Activated CD8-positive, alpha-beta T cell treated with anti-CD3 and anti-CD28 coated beads for 36 hours (primary cell): Measurements from ENCODE around the gene AADACL4. TPM values are rescaled to one million over a fixed set of nuclear protein-coding genes. Genes with fewer than 3 reads are reported as not detected.

ENCODE experiments used
- ATAC-seq: fragments of 200-7000 bp; cut with Tn5 transposase; one replicate; pipeline ENCODE4 v1.10.0; 2021; ENCODE audit warnings: mild to moderate bottlenecking, moderate library complexity
- CTCF ChIA-PET: fragments of 350-600 bp; sonication (Branson Sonifier 250); formaldehyde crosslinking; loops from one replicate; lab custom pipeline; 2021; ENCODE audit warnings: antibody characterized with exemption; lab: Charles Lee
- POLR2A ChIA-PET: fragments of 350-600 bp; sonication (Branson Sonifier 250); formaldehyde crosslinking; loops from one replicate; lab custom pipeline; 2021; ENCODE audit warnings: antibody characterized with exemption; lab: Charles Lee
- DNase-seq: peaks from one replicate; pipeline ENCODE4 v3.0.0-alpha.2; 2020
- H3K27ac Mint-ChIP-seq: one replicate; pipeline ENCODE4 v1.8.0; 2021; ENCODE audit warnings: mild to moderate bottlenecking, mixed read lengths
- H3K27me3 Mint-ChIP-seq: one replicate; pipeline ENCODE4 v1.8.0; 2021; ENCODE audit warnings: mixed read lengths
- H3K36me3 Mint-ChIP-seq: one replicate; pipeline ENCODE4 v1.8.0; 2021; ENCODE audit warnings: low read depth, mixed read lengths
- H3K4me1 Mint-ChIP-seq: one replicate; pipeline ENCODE4 v1.8.0; 2021; ENCODE audit warnings: low read depth, mixed read lengths
- H3K4me3 Mint-ChIP-seq: one replicate; pipeline ENCODE4 v1.8.0; 2021; ENCODE audit warnings: mild to moderate bottlenecking, moderate library complexity, mixed read lengths
- H3K9me3 Mint-ChIP-seq: one replicate; pipeline ENCODE4 v1.8.0; 2021; ENCODE audit warnings: mixed read lengths
- intact Hi-C: fragments of 100-400 bp; cut with micrococcal nuclease; formaldehyde crosslinking; loops from one replicate; pipeline ENCODE4 v1.10.0; 2022
- total RNA-seq, 2 experiments: library from RNA; stranded (reverse); gene quantifications; one replicate each; pipeline ENCODE4 v1.2.3, GENCODE V29; 2021
- TF ChIP-seq, protein P1 (sequence below): fragments of 200-600 bp; IDR thresholded peaks from one replicate; pipeline ENCODE4 v1.8.0; 2022; ENCODE audit warnings: antibody characterized with exemption, mild to moderate bottlenecking

Gene AADACL4
- total RNA-seq: not detected

DNA sequence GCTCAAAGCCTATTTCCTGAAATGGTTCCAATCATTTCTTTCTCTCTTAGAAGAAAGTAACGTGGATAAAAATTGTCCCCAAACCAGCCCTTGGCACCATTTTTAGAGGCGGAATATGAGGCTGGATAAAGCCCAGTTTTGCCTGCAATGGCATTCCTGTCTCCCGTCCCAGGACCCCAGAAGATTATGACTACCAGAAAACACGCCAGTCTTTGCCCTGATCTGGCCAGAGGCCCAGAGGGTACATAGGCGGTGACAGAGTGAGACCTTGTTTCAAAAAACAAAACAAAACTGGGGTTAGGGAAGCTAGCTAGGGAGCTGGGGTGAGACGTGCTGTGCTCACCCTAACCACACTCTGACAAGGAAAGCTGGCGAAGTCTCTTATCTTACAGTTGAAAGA lies at the start of gene AADACL4:
AADACL4 (plus strand) TSS at position 301 of the 400 bp plus-strand sequence. CDS start 462 bp downstream, outside the sequence.
- Mint-ChIP-seq H3K36me3 (peaks cover 2% of the 10 kb centered on the region), H3K4me3 (no peak within 1 kb of the TSS), H3K4me1 (no peaks in the 10 kb centered on the region), H3K27ac (no peak within 1 kb of the TSS), H3K9me3 (peaks cover 21% of the 10 kb centered on the region), H3K27me3 (peaks cover 2% of the 10 kb centered on the region)
- ATAC-seq (no peak), DNase-seq (no peak)
- CTCF ChIA-PET: interaction anchor here (1.1 kb wide), 1 partner anchor 15 kb away, joined by 8 read pairs; no protein-coding TSS in a partner anchor
- POLR2A ChIA-PET: no interaction called here
- intact Hi-C loops: no loop called here
- TF ChIP-seq, protein P1, sequence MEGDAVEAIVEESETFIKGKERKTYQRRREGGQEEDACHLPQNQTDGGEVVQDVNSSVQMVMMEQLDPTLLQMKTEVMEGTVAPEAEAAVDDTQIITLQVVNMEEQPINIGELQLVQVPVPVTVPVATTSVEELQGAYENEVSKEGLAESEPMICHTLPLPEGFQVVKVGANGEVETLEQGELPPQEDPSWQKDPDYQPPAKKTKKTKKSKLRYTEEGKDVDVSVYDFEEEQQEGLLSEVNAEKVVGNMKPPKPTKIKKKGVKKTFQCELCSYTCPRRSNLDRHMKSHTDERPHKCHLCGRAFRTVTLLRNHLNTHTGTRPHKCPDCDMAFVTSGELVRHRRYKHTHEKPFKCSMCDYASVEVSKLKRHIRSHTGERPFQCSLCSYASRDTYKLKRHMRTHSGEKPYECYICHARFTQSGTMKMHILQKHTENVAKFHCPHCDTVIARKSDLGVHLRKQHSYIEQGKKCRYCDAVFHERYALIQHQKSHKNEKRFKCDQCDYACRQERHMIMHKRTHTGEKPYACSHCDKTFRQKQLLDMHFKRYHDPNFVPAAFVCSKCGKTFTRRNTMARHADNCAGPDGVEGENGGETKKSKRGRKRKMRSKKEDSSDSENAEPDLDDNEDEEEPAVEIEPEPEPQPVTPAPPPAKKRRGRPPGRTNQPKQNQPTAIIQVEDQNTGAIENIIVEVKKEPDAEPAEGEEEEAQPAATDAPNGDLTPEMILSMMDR: no peak

GRCh38 chr1:12594490-12594889 lies 49.4 kb upstream of the AADACL4 start:
- ChIA-PET CTCF (interaction anchor here (1.1 kb wide), 1 partner anchor 64 kb away, joined by 3 read pairs; no protein-coding TSS in a partner anchor), POLR2A (interaction anchor here (0.6 to 1.1 kb wide), 4 partner anchors 16 to 76 kb away, joined by 3 to 4 read pairs (median 3); no protein-coding TSS in a partner anchor)
- intact Hi-C loops: no loop called here
- Mint-ChIP-seq H3K27me3 (no peaks in the 10 kb centered on the region), H3K4me1 (peaks cover 54% of the 10 kb centered on the region), H3K36me3 (peaks cover 41% of the 10 kb centered on the region), H3K27ac (peak overlapping the region; percentile 55), H3K9me3 (no peaks in the 10 kb centered on the region), H3K4me3 (peak overlapping the region; percentile 71)
- ATAC-seq (no peak), DNase-seq (no peak)
- TF ChIP-seq, protein P1: no peak

DNA sequence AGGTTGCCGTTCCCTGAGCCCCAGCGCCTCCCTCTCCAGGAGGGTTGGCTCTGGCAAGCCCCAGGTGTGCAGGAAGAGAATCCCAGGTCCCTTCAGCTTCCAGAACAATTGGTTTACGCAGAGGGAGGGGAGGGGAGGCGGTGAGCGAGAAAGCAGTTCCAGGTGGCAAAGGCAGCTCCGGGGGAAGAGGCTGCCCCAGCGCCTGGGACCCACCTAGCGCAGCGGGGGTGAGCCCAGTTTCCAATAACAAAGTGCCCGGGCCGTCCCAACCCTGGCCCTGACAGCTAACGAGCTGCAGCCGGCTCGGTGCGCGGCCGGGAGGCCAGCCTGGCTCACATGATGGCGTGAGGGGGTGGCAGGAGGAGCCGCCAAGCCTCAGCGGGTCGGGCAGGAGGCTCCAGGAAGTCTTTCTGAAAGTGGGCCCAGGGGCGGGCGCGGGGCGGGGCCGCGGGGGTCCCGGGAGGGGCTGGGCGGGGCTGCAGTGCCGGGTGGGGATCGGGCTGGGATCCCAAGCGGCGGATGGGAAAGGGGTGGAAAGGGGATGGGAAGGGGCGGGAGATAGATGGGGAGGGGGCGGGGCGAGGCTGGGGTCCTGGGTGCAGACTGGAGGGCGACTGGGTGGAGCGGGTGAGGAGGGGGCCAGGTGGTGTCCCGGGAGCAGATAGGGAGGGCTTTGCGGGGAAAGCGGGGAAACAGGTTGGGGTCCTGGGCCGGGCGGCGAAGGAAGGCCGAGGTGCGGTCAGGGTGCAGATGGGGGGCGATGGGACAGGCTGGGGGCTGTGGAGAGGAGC lies 48.7 kb upstream of the AADACL4 start:
- DNase-seq (peak; percentile 71), ATAC-seq (peak; percentile 77)
- ChIA-PET POLR2A (interaction anchor here (0.6 to 1.1 kb wide), 5 partner anchors 17 to 77 kb away, joined by 3 to 4 read pairs (median 3); no protein-coding TSS in a partner anchor), CTCF (interaction anchor here (1.1 to 2.7 kb wide), 2 partner anchors 24 to 63 kb away, joined by 3 to 12 read pairs; no protein-coding TSS in a partner anchor)
- TF ChIP-seq, protein P1: no peak
- H3K27me3 Mint-ChIP-seq: no peaks in the 10 kb centered on the region
- no peaks in the 10 kb centered on the region for H3K9me3 Mint-ChIP-seq
- intact Hi-C loops: no loop called here
- H3K27ac Mint-ChIP-seq: peak overlapping the region; percentile 55
- H3K36me3 Mint-ChIP-seq: peaks cover 44% of the 10 kb centered on the region
- peak overlapping the region; percentile 71 for H3K4me3 Mint-ChIP-seq
- peaks cover 59% of the 10 kb centered on the region for H3K4me1 Mint-ChIP-seq

GRCh38 chr1:12595757-12596006 lies 48.2 kb upstream of the AADACL4 start:
- peaks cover 62% of the 10 kb centered on the region for H3K4me1 Mint-ChIP-seq
- intact Hi-C loops: no loop called here
- DNase-seq: no peak
- H3K4me3 Mint-ChIP-seq: peak overlapping the region; percentile 47
- peaks cover 45% of the 10 kb centered on the region for H3K36me3 Mint-ChIP-seq
- no peaks in the 10 kb centered on the region for H3K9me3 Mint-ChIP-seq
- no peak overlapping the region for H3K27ac Mint-ChIP-seq
- ATAC-seq: no peak
- TF ChIP-seq, protein P1: no peak
- no peaks in the 10 kb centered on the region for H3K27me3 Mint-ChIP-seq
- CTCF ChIA-PET: interaction anchor here (2.7 kb wide), 1 partner anchor 24 kb away, joined by 12 read pairs; no protein-coding TSS in a partner anchor
- POLR2A ChIA-PET: interaction anchor here (0.6 to 1.3 kb wide), 6 partner anchors 10 to 171 kb away, joined by 3 to 5 read pairs (median 3); partner anchors contain the start of gene DHRS3
